ENCODE data around the gene CDKAL1. TPM values are rescaled to one million over a fixed set of nuclear protein-coding genes. Genes with fewer than 3 reads are reported as not detected.

CDKAL1 gene
- total RNA-seq, 4 donors from 2014 or later: 10.3 to 11.2 (median 10.5) TPM

DNA sequence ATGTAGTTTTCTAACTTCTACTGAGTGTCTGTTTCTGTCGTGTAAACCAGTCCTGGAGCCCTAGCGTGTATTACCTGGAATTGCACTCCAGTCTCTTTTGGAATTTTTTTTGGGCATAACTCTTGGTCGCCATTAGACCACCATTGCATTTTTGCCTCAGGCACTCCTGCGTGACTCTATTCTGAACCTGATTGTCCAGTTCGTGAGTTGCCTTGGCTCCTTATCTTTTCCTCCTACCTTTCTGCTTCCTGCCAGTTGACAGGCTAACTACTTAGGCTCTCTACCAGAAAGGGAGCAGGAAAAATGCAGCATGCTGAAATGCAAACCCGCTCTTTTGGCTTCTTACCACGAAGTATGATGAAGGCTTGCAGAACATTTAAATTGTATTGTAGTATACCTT is 568.4 kb downstream of the CDKAL1 start:
- peaks cover 5 to 7% (median 6%) of the 10 kb centered on the region in 4 donors for H3K4me1 ChIP-seq
- no peaks in the 10 kb centered on the region for H3K36me3 ChIP-seq
- H3K27ac ChIP-seq (replicated peaks in 1 of 4): no peak overlapping the region
- intact Hi-C loops (cut with DNase I): no loop called here
- 96% methylated on average over 7 of the region's 7 CpGs for WGBS
- DNase-seq (ENCODE audit: extremely low spot score): no peak
- H3K4me3 ChIP-seq: no peak overlapping the region
- H3K9me3 ChIP-seq: no peaks in the 10 kb centered on the region
- TF ChIP-seq CTCF (IDR thresholded peaks at IDR 0.05) (no peak), EP300 (IDR thresholded peaks at IDR 0.05) (no peak), POLR2AphosphoS5 (IDR thresholded peaks at IDR 0.05) (no peak), POLR2A (IDR thresholded peaks at IDR 0.05; ENCODE audit: low read depth) (no peak)
- H3K27me3 ChIP-seq: no peaks in the 10 kb centered on the region

GRCh38 chr6:21103626-21104224 is 569.5 kb downstream of the CDKAL1 start:
- no peaks in the 10 kb centered on the region for H3K36me3 ChIP-seq
- H3K4me3 ChIP-seq: no peak overlapping the region
- intact Hi-C loops (cut with DNase I): no loop called here
- no peaks in the 10 kb centered on the region for H3K9me3 ChIP-seq
- no peak overlapping the region for H3K27ac ChIP-seq (replicated peaks in 1 of 4)
- no peak for DNase-seq (ENCODE audit: extremely low spot score)
- no peak for TF ChIP-seq POLR2AphosphoS5 (IDR thresholded peaks at IDR 0.05)
- TF ChIP-seq EP300 (IDR thresholded peaks at IDR 0.05): no peak
- TF ChIP-seq CTCF (IDR thresholded peaks at IDR 0.05): no peak
- TF ChIP-seq POLR2A (IDR thresholded peaks at IDR 0.05; ENCODE audit: low read depth): no peak
- peaks cover 5 to 7% (median 6%) of the 10 kb centered on the region in 4 donors for H3K4me1 ChIP-seq
- H3K27me3 ChIP-seq: no peaks in the 10 kb centered on the region
- WGBS: 40% methylated on average over 4 of the region's 4 CpGs

- intact Hi-C loops (cut with DNase I): no loop called here
- no peak overlapping the region for H3K4me3 ChIP-seq
- no peaks in the 10 kb centered on the region for H3K27me3 ChIP-seq
- H3K36me3 ChIP-seq: no peaks in the 10 kb centered on the region
- TF ChIP-seq EP300 (IDR thresholded peaks at IDR 0.05): no peak
- TF ChIP-seq POLR2A (IDR thresholded peaks at IDR 0.05; ENCODE audit: low read depth): no peak
- no peak for TF ChIP-seq POLR2AphosphoS5 (IDR thresholded peaks at IDR 0.05)
- no peak for TF ChIP-seq CTCF (IDR thresholded peaks at IDR 0.05)
- peaks cover 6 to 9% (median 7%) of the 10 kb centered on the region in 4 donors for H3K4me1 ChIP-seq
- H3K27ac ChIP-seq (replicated peaks in 1 of 4): no peak overlapping the region
- 100% methylated on average over 2 of the region's 2 CpGs for WGBS
- no peak for DNase-seq (ENCODE audit: extremely low spot score)
- H3K9me3 ChIP-seq: no peaks in the 10 kb centered on the region
Observed at GRCh38 chr6:21104288-21104687, 570.0 kb downstream of the CDKAL1 start.

DNA sequence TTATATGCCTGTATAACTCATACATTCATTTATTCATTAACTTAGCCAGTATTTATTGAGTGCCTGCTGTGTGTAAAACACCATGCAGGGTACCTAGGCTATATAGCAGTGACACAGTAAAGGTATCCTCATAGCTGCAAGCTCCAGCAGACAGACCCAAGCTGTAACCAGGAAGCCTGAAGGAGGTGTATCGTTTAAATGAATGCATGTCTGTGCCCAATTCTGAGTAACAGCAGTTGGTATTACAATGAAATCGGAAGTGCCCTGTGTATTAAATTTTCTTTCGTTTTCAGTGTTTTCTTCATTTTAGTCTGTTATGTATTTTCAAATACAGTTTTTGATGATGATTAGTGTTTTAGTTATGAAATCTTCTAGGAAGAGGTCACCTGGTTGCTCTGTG is 573.5 kb downstream of the CDKAL1 start:
- Histone ChIP-seq H3K36me3 (no peaks in the 10 kb centered on the region), H3K27ac (replicated peaks in 1 of 4) (no peak overlapping the region), H3K27me3 (no peaks in the 10 kb centered on the region), H3K4me1 (peaks cover 6 to 20% (median 19%) of the 10 kb centered on the region in 4 donors), H3K9me3 (no peaks in the 10 kb centered on the region), H3K4me3 (no peak overlapping the region)
- 88% methylated on average over 3 of the region's 3 CpGs for WGBS
- DNase-seq (ENCODE audit: extremely low spot score): no peak
- TF ChIP-seq EP300 (IDR thresholded peaks at IDR 0.05) (no peak), POLR2AphosphoS5 (IDR thresholded peaks at IDR 0.05) (no peak), POLR2A (IDR thresholded peaks at IDR 0.05; ENCODE audit: low read depth) (no peak), CTCF (IDR thresholded peaks at IDR 0.05) (no peak)
- intact Hi-C loops (cut with DNase I): no loop called here

Data from esophagus muscularis mucosa (tissue), 4 donors.